HFFc6 (cell line): Measurements from ENCODE around the gene CT45A1. TPM values are rescaled to one million over a fixed set of nuclear protein-coding genes. Genes with fewer than 3 reads are reported as not detected.
"Not testable (repeated sequence)": the region's sequence is repeated elsewhere in the genome, so short reads cannot be mapped to it uniquely, and the experiment has no call there.

Source experiments
- DNase-seq: peaks from one replicate; pipeline ENCODE4 v3.0.0-alpha.2; 2018
- H3K27ac Mint-ChIP-seq: 2 replicates; pipeline ENCODE4 v1.8.0; 2020; ENCODE audit warnings: mild to moderate bottlenecking, mixed read lengths
- H3K27me3 Mint-ChIP-seq: 2 replicates; pipeline ENCODE4 v1.8.0; 2021; ENCODE audit warnings: mild to moderate bottlenecking, moderate library complexity, mixed read lengths; ENCODE audit not compliant: insufficient read depth
- H3K36me3 Mint-ChIP-seq: 2 replicates; pipeline ENCODE4 v1.8.0; 2021; ENCODE audit warnings: low read depth, mixed read lengths
- H3K4me1 Mint-ChIP-seq: 2 replicates; pipeline ENCODE4 v1.8.0; 2020; ENCODE audit warnings: low read depth, mixed read lengths
- H3K4me3 Mint-ChIP-seq: 2 replicates; pipeline ENCODE4 v1.8.0; 2020; ENCODE audit warnings: mild to moderate bottlenecking, moderate library complexity, mixed read lengths
- H3K9me3 Mint-ChIP-seq: 2 replicates; pipeline ENCODE4 v1.8.0; 2020; ENCODE audit warnings: mild to moderate bottlenecking, mixed read lengths
- total RNA-seq, 6 experiments: library from RNA; stranded (reverse); fragmentation: NEBNext Ultra II Directional; extraction: Animal tissue kit (Norgen Biotek cat#: 25700); gene quantifications; 2 replicates in 1 of 6; 3 replicates in 5 of 6; pipeline ENCODE4 v1.2.3, GENCODE V29; 2021
- TF ChIP-seq, protein P1 (sequence below): fragments of 200-600 bp; sonication (generic); IDR thresholded peaks from 2 replicates; pipeline ENCODE4 v1.5.0; 2021; ENCODE audit warnings: antibody characterized with exemption, mild to moderate bottlenecking

Gene CT45A1
- total RNA-seq, 6 experiments from 2014 or later = not detected

DNA sequence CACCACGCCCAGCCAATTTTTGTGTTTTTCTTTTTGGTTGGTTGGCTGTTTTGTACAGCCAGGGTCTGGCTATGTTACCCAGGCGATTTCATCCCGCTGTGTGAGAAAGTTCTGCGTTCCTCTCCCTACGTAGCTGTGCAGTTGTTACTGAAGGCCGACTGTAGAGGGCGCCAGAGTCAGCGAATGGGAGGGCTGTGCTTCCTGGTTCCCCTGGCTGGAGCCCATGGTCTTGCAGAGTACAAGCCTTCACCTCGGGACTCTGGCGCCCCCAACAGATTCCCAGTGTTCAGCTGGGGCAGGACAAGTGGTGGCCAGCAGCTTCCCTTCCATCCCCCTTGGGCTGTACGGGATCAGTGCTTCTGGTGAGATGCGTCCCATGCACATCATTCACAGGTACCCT, 5.6 kb upstream of the CT45A1 start:
- Mint-ChIP-seq H3K4me1 (no peaks in the 10 kb centered on the region), H3K9me3 (no peaks in the 10 kb centered on the region), H3K36me3 (no peaks in the 10 kb centered on the region), H3K27ac (no peak overlapping the region), H3K4me3 (no peak overlapping the region), H3K27me3 (no peaks in the 10 kb centered on the region)
- DNase-seq = no peak
- TF ChIP-seq, protein P1, sequence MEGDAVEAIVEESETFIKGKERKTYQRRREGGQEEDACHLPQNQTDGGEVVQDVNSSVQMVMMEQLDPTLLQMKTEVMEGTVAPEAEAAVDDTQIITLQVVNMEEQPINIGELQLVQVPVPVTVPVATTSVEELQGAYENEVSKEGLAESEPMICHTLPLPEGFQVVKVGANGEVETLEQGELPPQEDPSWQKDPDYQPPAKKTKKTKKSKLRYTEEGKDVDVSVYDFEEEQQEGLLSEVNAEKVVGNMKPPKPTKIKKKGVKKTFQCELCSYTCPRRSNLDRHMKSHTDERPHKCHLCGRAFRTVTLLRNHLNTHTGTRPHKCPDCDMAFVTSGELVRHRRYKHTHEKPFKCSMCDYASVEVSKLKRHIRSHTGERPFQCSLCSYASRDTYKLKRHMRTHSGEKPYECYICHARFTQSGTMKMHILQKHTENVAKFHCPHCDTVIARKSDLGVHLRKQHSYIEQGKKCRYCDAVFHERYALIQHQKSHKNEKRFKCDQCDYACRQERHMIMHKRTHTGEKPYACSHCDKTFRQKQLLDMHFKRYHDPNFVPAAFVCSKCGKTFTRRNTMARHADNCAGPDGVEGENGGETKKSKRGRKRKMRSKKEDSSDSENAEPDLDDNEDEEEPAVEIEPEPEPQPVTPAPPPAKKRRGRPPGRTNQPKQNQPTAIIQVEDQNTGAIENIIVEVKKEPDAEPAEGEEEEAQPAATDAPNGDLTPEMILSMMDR = peak; percentile 52

DNA sequence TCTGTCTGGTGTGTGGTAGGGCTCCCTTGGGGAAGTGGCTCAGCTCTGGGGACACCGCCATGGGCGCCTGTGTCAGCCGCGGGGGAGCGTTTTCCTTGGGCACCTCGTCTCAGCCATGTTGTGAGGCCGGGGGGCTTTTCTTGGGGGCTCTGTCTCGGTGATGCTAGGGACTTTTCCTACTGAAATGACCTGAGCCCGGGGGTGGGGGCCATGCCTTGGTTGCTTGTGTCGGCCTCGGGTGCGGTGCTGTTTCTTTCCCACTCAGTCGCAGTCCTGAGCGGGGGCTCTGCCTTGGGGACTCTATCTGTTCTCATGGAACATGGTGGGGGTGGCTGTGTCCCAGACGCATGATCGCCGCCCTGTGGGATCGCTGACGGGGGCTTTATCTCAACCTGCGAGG, 356 bp downstream of the CT45A1 start:
- no peaks in the 10 kb centered on the region; the same call in 1 of the 2 replicates for H3K27me3 Mint-ChIP-seq

DNA sequence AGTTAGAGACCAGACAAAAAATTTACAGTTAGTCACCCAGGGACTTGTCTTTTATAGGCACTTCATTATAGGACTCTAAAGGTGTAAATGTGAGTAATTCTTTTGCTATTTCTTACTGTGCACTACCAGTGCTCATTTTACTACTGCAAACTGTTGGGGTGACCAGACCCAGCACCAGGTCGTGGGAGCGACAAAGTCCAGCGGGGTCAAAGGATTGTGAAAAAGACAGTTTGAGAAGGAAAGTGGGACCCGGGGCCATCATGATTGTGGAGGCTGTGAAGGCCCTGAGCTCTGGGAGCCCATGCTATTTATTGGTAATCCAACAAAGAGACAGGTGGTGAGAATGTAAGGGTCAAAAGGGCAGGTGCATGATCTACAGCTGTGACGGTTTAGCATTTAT, 21.2 kb downstream of the CT45A1 start:
- not testable (repeated sequence) for H3K36me3 Mint-ChIP-seq, H3K4me1 Mint-ChIP-seq, H3K27me3 Mint-ChIP-seq, H3K27ac Mint-ChIP-seq, DNase-seq, H3K4me3 Mint-ChIP-seq, H3K9me3 Mint-ChIP-seq

More for the DNA sequence above, 356 bp downstream of the CT45A1 start:
- TF ChIP-seq, protein P1 = no peak
- no peaks in the 10 kb centered on the region; the same call in 1 of the 2 replicates for H3K9me3 Mint-ChIP-seq
- no peak for DNase-seq
- H3K4me1 Mint-ChIP-seq = no peaks in the 10 kb centered on the region
- H3K4me3 Mint-ChIP-seq = no peak overlapping the region
- no peaks in the 10 kb centered on the region for H3K36me3 Mint-ChIP-seq
- no peak overlapping the region for H3K27ac Mint-ChIP-seq

DNA sequence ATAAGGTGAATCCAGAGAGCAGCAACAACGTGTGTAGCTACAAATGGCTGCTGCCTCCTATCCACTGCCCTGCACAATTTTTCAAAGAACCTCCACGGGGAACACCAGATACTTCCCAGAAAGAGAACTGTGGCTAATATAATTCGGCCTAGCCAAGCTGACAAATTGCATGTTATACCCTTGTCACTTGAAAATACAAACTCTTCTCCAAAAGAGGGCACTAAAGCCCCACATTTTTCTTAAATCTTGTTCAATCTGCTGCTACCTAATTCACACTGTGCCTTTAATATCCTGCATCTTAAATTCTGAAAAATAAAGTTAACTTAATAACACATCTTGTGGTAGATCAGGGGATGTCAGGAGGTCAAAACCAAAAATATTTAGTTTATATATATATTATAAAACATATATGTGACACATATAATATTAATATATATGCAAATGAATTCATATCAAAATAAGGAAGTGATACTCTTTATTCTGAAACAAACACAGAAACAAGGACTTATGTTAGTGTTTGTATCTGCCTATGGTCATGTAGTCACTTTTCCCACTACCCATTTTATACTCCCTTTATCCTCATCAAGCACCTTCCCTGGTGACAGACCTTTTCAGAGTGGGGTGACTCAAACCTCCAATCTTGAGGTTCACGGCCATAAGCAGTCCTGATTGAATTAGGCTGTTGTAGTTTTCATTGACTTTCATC, 24.1 kb downstream of the CT45A1 start:
- DNase-seq = no peak
- Mint-ChIP-seq H3K4me1 (no peaks in the 10 kb centered on the region), H3K27ac (no peak overlapping the region), H3K27me3 (peaks cover 3% of the 10 kb centered on the region), H3K36me3 (no peaks in the 10 kb centered on the region), H3K4me3 (no peak overlapping the region), H3K9me3 (no peaks in the 10 kb centered on the region)
- TF ChIP-seq, protein P1 = peak; percentile 30; the same call in 1 of the 2 replicates

DNA sequence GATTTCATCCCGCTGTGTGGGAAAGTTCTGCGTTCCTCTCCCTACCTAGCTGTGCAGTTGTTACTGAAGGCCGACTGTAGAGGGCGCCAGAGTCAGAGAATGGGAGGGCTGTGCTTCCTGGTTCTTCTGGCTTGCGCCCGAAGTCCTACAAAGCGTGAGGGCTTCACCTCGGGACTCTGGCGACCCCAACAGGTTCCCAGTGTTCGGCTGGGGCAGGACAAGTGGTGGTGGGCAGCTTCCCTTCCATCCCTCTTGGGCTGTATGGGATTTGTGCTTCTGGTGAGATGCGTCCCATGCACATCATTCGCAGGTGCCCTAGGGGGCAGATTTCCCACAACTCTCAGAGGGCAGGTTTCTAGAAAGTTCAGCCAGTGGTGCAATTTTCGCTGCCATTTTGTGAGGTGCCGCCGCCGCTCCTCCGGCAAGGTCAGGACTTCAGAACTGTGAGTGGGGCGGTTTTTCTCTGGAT, 27.3 kb downstream of the CT45A1 start:
- H3K27me3 Mint-ChIP-seq = peaks cover 3% of the 10 kb centered on the region
- H3K27ac Mint-ChIP-seq = no peak overlapping the region
- H3K4me3 Mint-ChIP-seq = no peak overlapping the region; the same call in 1 of the 2 replicates
- no peaks in the 10 kb centered on the region for H3K4me1 Mint-ChIP-seq
- no peaks in the 10 kb centered on the region for H3K9me3 Mint-ChIP-seq
- no peaks in the 10 kb centered on the region for H3K36me3 Mint-ChIP-seq
- TF ChIP-seq, protein P1 = peak; percentile 70
- DNase-seq = no peak

DNA sequence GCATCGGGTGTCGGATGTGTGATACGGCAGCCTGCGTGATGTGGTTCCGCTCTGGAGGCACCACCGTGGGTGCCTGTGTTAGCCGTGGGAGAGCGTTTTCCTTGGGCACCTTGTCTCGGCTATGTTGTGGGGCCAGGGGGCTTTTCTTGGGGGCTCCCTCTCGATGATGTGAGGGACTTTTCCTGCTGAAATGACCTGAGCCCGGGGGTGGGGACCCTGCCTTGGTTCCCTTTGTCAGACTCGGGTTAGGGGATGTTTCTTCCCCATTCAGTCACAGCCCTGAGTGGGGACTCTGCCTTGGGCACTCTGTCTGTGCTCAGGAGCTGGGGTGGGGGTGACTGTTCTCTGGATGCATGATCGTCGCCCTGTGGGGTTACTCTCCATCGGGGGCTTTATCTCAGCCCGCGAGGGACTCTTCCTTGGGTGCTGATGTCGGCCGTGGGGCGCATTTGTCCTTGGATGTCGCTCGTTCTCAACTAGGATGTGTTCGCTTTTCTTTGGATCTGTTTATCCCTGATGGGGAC, 27.8 kb downstream of the CT45A1 start:
- no peaks in the 10 kb centered on the region for H3K4me1 Mint-ChIP-seq
- H3K27ac Mint-ChIP-seq = no peak overlapping the region
- H3K36me3 Mint-ChIP-seq = no peaks in the 10 kb centered on the region
- no peak for DNase-seq
- H3K9me3 Mint-ChIP-seq = no peaks in the 10 kb centered on the region
- H3K4me3 Mint-ChIP-seq = no peak overlapping the region; the same call in 1 of the 2 replicates
- TF ChIP-seq, protein P1 = no peak
- peaks cover 2% of the 10 kb centered on the region for H3K27me3 Mint-ChIP-seq

DNA sequence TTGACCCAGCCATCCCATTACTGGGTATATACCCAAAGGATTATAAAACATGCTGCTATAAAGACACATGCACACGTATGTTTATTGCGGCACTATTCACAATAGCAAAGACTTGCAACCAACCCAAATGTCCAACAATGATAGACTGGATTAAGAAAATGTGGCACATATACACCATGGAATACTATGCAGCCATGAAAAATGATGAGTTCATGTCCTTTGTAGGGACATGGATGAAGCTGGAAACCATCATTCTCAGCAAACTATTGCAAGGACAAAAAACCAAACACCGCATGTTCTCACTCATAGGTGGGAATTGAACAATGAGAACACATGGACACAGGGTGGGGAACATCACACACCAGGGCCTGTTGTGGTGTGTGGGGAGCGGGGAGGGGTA, 31.3 kb downstream of the CT45A1 start:
- H3K27me3 Mint-ChIP-seq, H3K27ac Mint-ChIP-seq, H3K4me1 Mint-ChIP-seq, H3K4me3 Mint-ChIP-seq, H3K36me3 Mint-ChIP-seq, DNase-seq, H3K9me3 Mint-ChIP-seq: not testable (repeated sequence)

DNA sequence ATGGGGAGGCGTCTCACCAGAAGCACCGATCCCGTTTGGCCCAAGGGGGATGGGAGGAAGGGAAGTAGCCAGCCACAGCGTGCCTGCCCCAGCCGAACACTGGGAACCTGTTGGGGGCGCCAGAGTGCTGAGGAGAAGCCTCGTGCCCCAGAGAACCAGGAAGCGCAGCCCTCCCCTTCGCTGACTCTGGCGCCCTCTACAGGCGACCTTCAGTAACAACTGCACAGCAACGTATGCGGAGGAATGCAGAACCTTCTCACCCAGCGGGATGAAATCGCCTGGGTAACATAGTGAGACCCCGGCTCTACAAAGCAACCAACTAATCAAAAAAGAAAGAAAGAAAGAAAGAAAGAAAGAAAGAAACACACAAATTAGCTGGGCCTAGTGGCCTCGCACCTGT, 54.7 kb downstream of the CT45A1 start, which contains the start of gene CT45A3:
TSS of gene CT45A3 (minus strand) at position 101 of the 400 bp plus-strand sequence. CDS start 3,747 bp downstream, outside the sequence.
- H3K36me3 Mint-ChIP-seq, H3K4me3 Mint-ChIP-seq, DNase-seq, H3K27ac Mint-ChIP-seq, H3K9me3 Mint-ChIP-seq, H3K27me3 Mint-ChIP-seq, H3K4me1 Mint-ChIP-seq: not testable (repeated sequence)
